Gastrocnemius medialis (tissue), 4 donors: ENCODE data around the gene KHNYN.

ENCODE experiments used
- POLR2A ChIP-seq, 2 donors: fragments of 450-650 bp; IDR thresholded peaks; one replicate each; pipeline ENCODE4 v1.6.1; 2017; ENCODE audit warnings: antibody characterized with exemption in 2 of 2, mild to moderate bottlenecking in 2 of 2, moderate library complexity in 2 of 2
- TF ChIP-seq, protein P1 (sequence below), 5 experiments: fragments of 450-650 bp in 3 of 5; fragments of 200-600 bp in 2 of 5; sonication (generic) in 2 of 5; IDR thresholded peaks in 4 of 5; conservative IDR thresholded peaks in 1 of 5; 1 replicate in 4 of 5; 2 replicates in 1 of 5; pipeline ENCODE4 v1.5.1; 2016 to 2019; ENCODE audit warnings: antibody characterized with exemption in 5 of 5, mild to moderate bottlenecking in 3 of 5, moderate library complexity in 3 of 5

DNA sequence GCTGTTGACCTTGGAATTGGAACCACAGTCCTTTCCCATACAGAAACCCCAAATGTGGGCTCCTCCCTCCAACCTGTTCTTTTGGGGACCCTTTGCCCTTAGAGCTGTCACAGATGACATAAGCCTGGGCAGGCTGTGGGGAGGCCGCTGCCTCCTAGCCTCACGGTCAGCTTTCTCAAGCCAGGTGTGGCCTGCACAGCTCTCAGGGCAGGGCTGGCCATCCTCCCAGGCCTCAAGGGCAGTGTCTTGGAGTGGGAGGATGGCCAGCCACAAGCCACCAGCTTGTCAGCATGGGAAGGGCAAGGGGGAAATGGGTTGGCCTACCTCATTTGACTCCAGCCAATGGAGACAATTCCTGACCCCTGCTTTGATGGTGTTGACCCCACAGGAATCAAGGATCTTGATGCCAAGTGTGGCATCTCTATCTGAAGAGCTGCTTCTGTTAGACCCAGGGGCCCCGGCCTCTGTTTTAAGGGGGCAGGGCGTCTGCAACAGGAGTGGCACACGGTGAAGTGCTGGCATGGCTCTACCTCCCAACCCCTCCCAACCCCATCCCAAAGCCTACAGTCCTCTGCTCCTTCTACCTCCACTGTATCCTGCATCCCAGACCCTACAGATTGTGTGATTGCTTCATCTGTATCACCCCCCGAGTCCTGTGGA lies 11.8 kb upstream of the KHNYN start:
- TF ChIP-seq, protein P1, sequence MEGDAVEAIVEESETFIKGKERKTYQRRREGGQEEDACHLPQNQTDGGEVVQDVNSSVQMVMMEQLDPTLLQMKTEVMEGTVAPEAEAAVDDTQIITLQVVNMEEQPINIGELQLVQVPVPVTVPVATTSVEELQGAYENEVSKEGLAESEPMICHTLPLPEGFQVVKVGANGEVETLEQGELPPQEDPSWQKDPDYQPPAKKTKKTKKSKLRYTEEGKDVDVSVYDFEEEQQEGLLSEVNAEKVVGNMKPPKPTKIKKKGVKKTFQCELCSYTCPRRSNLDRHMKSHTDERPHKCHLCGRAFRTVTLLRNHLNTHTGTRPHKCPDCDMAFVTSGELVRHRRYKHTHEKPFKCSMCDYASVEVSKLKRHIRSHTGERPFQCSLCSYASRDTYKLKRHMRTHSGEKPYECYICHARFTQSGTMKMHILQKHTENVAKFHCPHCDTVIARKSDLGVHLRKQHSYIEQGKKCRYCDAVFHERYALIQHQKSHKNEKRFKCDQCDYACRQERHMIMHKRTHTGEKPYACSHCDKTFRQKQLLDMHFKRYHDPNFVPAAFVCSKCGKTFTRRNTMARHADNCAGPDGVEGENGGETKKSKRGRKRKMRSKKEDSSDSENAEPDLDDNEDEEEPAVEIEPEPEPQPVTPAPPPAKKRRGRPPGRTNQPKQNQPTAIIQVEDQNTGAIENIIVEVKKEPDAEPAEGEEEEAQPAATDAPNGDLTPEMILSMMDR (IDR thresholded peaks at IDR 0.05 in 4 of 5, conservative IDR thresholded peaks at IDR 0.05 in 1 of 5) = no peak
- TF ChIP-seq POLR2A (IDR thresholded peaks at IDR 0.05) = no peak
